Stimulated activated naive CD8-positive, alpha-beta T cell treated with anti-CD3 and anti-CD28 coated beads, Interleukin-15, amount 100 ng/mL, for 72 hours (primary cell): ENCODE data around the gene IZUMO1.
"Not testable (repeated sequence)": the region's sequence is repeated elsewhere in the genome, so short reads cannot be mapped to it uniquely, and the experiment has no call there.

Experiments
- ATAC-seq: fragments of 150-1000 bp; cut with Tn5 transposase; 2 replicates; pipeline ENCODE4 v1.10.0; 2021; ENCODE audit warnings: mild to moderate bottlenecking, moderate library complexity
- DNase-seq, 2 donors: peaks; one replicate each; pipeline ENCODE4 v3.0.0; 2021 to 2022
- H3K27ac Mint-ChIP-seq, 2 donors: one replicate each; pipeline ENCODE4 v1.8.0; 2022; ENCODE audit warnings: mild to moderate bottlenecking in 2 of 2, mixed read lengths in 2 of 2, moderate library complexity in 2 of 2
- H3K27me3 Mint-ChIP-seq: one replicate; pipeline ENCODE4 v1.8.0; 2022; ENCODE audit warnings: mixed read lengths
- H3K4me1 Mint-ChIP-seq: one replicate; pipeline ENCODE4 v1.8.0; 2022; ENCODE audit warnings: mild to moderate bottlenecking, mixed read lengths
- H3K4me3 Mint-ChIP-seq, 2 donors: one replicate each; pipeline ENCODE4 v1.8.0; 2022; ENCODE audit warnings: mild to moderate bottlenecking in 2 of 2, mixed read lengths in 2 of 2, moderate library complexity in 1 of 2
- H3K9me3 Mint-ChIP-seq, 2 donors: one replicate each; pipeline ENCODE4 v1.8.0; 2022; ENCODE audit warnings: mixed read lengths in 2 of 2

The IZUMO1 gene

GRCh38 chr19:48768994-48769713 is 22.4 kb upstream of the IZUMO1 start:
- DNase-seq, result no peak
- Mint-ChIP-seq H3K27ac (no peak overlapping the region), H3K4me3 (no peak overlapping the region), H3K4me1 (no peaks in the 10 kb centered on the region), H3K27me3 (peaks cover 50% of the 10 kb centered on the region), H3K9me3 (no peaks in the 10 kb centered on the region)
- no peak for ATAC-seq

- DNase-seq, H3K9me3 Mint-ChIP-seq, H3K27ac Mint-ChIP-seq, H3K4me1 Mint-ChIP-seq, ATAC-seq, H3K4me3 Mint-ChIP-seq: not testable (repeated sequence)
- H3K27me3 Mint-ChIP-seq, result peaks cover 51% of the 10 kb centered on the region
Observed at GRCh38 chr19:48768171-48768753, 21.6 kb upstream of the IZUMO1 start.

GRCh38 chr19:48765816-48766215 is 19.1 kb upstream of the IZUMO1 start:
- H3K27me3 Mint-ChIP-seq, result peaks cover 70% of the 10 kb centered on the region
- not testable (repeated sequence) for H3K9me3 Mint-ChIP-seq, H3K27ac Mint-ChIP-seq, DNase-seq, ATAC-seq, H3K4me3 Mint-ChIP-seq, H3K4me1 Mint-ChIP-seq

GRCh38 chr19:48760504-48761205 is 13.9 kb upstream of the IZUMO1 start:
- H3K27me3 Mint-ChIP-seq, result peaks cover 39% of the 10 kb centered on the region
- DNase-seq (no peak), ATAC-seq (peak; percentile 61)
- peak overlapping the region; percentile 35 to 51 for H3K4me3 Mint-ChIP-seq
- peak overlapping the region; percentile 78 to 93 for H3K27ac Mint-ChIP-seq
- H3K4me1 Mint-ChIP-seq, result peaks cover 10% of the 10 kb centered on the region
- no peaks in the 10 kb centered on the region for H3K9me3 Mint-ChIP-seq

- no peaks in the 10 kb centered on the region for H3K9me3 Mint-ChIP-seq
- DNase-seq (no peak), ATAC-seq (no peak)
- H3K27ac Mint-ChIP-seq, result no peak overlapping the region
- H3K4me3 Mint-ChIP-seq, result no peak overlapping the region
- peaks cover 51% of the 10 kb centered on the region for H3K27me3 Mint-ChIP-seq
- H3K4me1 Mint-ChIP-seq, result peaks cover 23% of the 10 kb centered on the region
Observed at GRCh38 chr19:48757741-48758144, 11.0 kb upstream of the IZUMO1 start.

GRCh38 chr19:48757089-48757675 is 10.5 kb upstream of the IZUMO1 start:
- Mint-ChIP-seq H3K27me3 (peaks cover 49% of the 10 kb centered on the region), H3K9me3 (no peaks in the 10 kb centered on the region), H3K4me1 (peaks cover 26% of the 10 kb centered on the region), H3K27ac (peak overlapping the region in 1 of 2 donors; percentile 82), H3K4me3 (no peak overlapping the region)
- DNase-seq (no peak), ATAC-seq (no peak)

- ATAC-seq (no peak), DNase-seq (no peak)
- H3K27me3 Mint-ChIP-seq, result peaks cover 49% of the 10 kb centered on the region
- no peak overlapping the region for H3K4me3 Mint-ChIP-seq
- no peaks in the 10 kb centered on the region for H3K9me3 Mint-ChIP-seq
- peak overlapping the region in 1 of 2 donors; percentile 82 for H3K27ac Mint-ChIP-seq
- H3K4me1 Mint-ChIP-seq, result peaks cover 29% of the 10 kb centered on the region
Observed at GRCh38 chr19:48756686-48757085, 10.0 kb upstream of the IZUMO1 start.

- DNase-seq (no peak), ATAC-seq (no peak)
- Mint-ChIP-seq H3K4me1 (peaks cover 29% of the 10 kb centered on the region), H3K9me3 (no peaks in the 10 kb centered on the region), H3K27me3 (peaks cover 49% of the 10 kb centered on the region), H3K27ac (peak overlapping the region in 1 of 2 donors; percentile 19), H3K4me3 (no peak overlapping the region)
Observed at GRCh38 chr19:48756212-48756611, 9.5 kb upstream of the IZUMO1 start.

GRCh38 chr19:48755787-48756186 is 9.1 kb upstream of the IZUMO1 start:
- H3K27ac Mint-ChIP-seq, result no peak overlapping the region
- ATAC-seq, result no peak

GRCh38 chr19:48755084-48755641 is 8.5 kb upstream of the IZUMO1 start, which contains the start of gene FGF21:
Gene FGF21 (plus strand): TSS chr19:48755524. CDS start chr19:48756237, 713 bp downstream.
- Mint-ChIP-seq H3K27me3 (peaks cover 50% of the 10 kb centered on the region), H3K4me3 (no peak within 1 kb of the TSS), H3K27ac (peak within 1 kb of the TSS; percentile 19 to 49), H3K9me3 (no peaks in the 10 kb centered on the region), H3K4me1 (peaks cover 20% of the 10 kb centered on the region)
- no peak for DNase-seq
- ATAC-seq, result no peak

More at GRCh38 chr19:48755787-48756186, 9.1 kb upstream of the IZUMO1 start:
- DNase-seq, result no peak
- Mint-ChIP-seq H3K9me3 (no peaks in the 10 kb centered on the region), H3K27me3 (peaks cover 49% of the 10 kb centered on the region), H3K4me1 (peaks cover 26% of the 10 kb centered on the region), H3K4me3 (no peak overlapping the region)

GRCh38 chr19:48752496-48753365 is 6.0 kb upstream of the IZUMO1 start, which contains the start of gene FUT1:
Gene FUT1 (minus strand): TSS chr19:48752641. CDS start chr19:48751281, 1,360 bp downstream.
- Mint-ChIP-seq H3K4me1 (peaks cover 19% of the 10 kb centered on the region), H3K27me3 (peaks cover 51% of the 10 kb centered on the region), H3K4me3 (peak within 1 kb of the TSS; percentile 82 to 87), H3K27ac (peak within 1 kb of the TSS in 1 of 2 donors; percentile 74), H3K9me3 (no peaks in the 10 kb centered on the region)
- DNase-seq, result peak; percentile 53 to 55
- ATAC-seq, result peak; percentile 78

GRCh38 chr19:48751845-48752495 is 5.3 kb upstream of the IZUMO1 start:
- H3K27me3 Mint-ChIP-seq, result peaks cover 51% of the 10 kb centered on the region
- H3K4me1 Mint-ChIP-seq, result peaks cover 24% of the 10 kb centered on the region
- ATAC-seq, result no peak
- no peak overlapping the region for H3K27ac Mint-ChIP-seq
- no peak for DNase-seq
- H3K4me3 Mint-ChIP-seq, result peak overlapping the region; percentile 78 to 87
- no peaks in the 10 kb centered on the region for H3K9me3 Mint-ChIP-seq

- H3K27me3 Mint-ChIP-seq, result peaks cover 58% of the 10 kb centered on the region
- no peak for DNase-seq
- no peak overlapping the region for H3K27ac Mint-ChIP-seq
- peak overlapping the region; percentile 1 to 4 for H3K4me3 Mint-ChIP-seq
- no peaks in the 10 kb centered on the region for H3K9me3 Mint-ChIP-seq
- H3K4me1 Mint-ChIP-seq, result peaks cover 32% of the 10 kb centered on the region
- ATAC-seq, result no peak
Observed at GRCh38 chr19:48750771-48751504, 4.2 kb upstream of the IZUMO1 start.
